Activated naive CD4-positive, alpha-beta T cell treated with anti-CD3 and anti-CD28 coated beads for 36 hours (primary cell): ENCODE data around the gene CUL5. TPM values are rescaled to one million over a fixed set of nuclear protein-coding genes. Genes with fewer than 3 reads are reported as not detected.

Experiments
- CTCF ChIA-PET: fragments of 350-600 bp; sonication (Branson Sonifier 250); formaldehyde crosslinking; loops from one replicate; lab custom pipeline; 2021; ENCODE audit warnings: antibody characterized with exemption; lab: Charles Lee
- DNase-seq: peaks from one replicate; pipeline ENCODE4 v3.0.0-alpha.2; 2020
- H3K27ac Mint-ChIP-seq: one replicate; pipeline ENCODE4 v1.8.0; 2021; ENCODE audit warnings: mild to moderate bottlenecking, mixed read lengths
- H3K27me3 Mint-ChIP-seq: one replicate; pipeline ENCODE4 v1.8.0; 2021; ENCODE audit warnings: low read depth, mixed read lengths
- H3K36me3 Mint-ChIP-seq: one replicate; pipeline ENCODE4 v1.8.0; 2021; ENCODE audit warnings: low read depth, mixed read lengths
- H3K4me1 Mint-ChIP-seq: one replicate; pipeline ENCODE4 v1.8.0; 2021; ENCODE audit warnings: low read depth, mixed read lengths
- H3K4me3 Mint-ChIP-seq: one replicate; pipeline ENCODE4 v1.8.0; 2021; ENCODE audit warnings: mild to moderate bottlenecking, moderate library complexity, mixed read lengths
- H3K9me3 Mint-ChIP-seq: one replicate; pipeline ENCODE4 v1.8.0; 2021; ENCODE audit warnings: mixed read lengths
- intact Hi-C: fragments of 100-400 bp; cut with micrococcal nuclease; formaldehyde crosslinking; loops from one replicate; pipeline ENCODE4 v1.15.1; 2023
- total RNA-seq, 2 experiments: library from RNA; stranded (reverse); gene quantifications; one replicate each; pipeline ENCODE4 v1.2.3, GENCODE V29; 2021

Gene CUL5
- total RNA-seq, result 10 to 100 TPM; 25.9 to 26.2 TPM

GRCh38 chr11:108008656-108009496, at the start of gene CUL5:
Gene CUL5 (plus strand): TSS chr11:108008898. CDS start chr11:108009349, 451 bp downstream.
- no peaks in the 10 kb centered on the region for H3K27me3 Mint-ChIP-seq
- peak within 1 kb of the TSS; percentile 93 for H3K4me3 Mint-ChIP-seq
- peak; percentile 92 for DNase-seq
- intact Hi-C loops, result loop anchor here (1.0 to 5.0 kb wide), 12 partner anchors 62 to 653 kb away; partner anchors contain the start of genes ACAT1, ALKBH8, ATM and C11orf65
- H3K36me3 Mint-ChIP-seq, result peaks cover 1% of the 10 kb centered on the region
- CTCF ChIA-PET, result interaction anchor here (0.6 to 1.9 kb wide), 24 partner anchors 9 to 657 kb away, joined by 3 to 12 read pairs (median 4); partner anchors contain the start of gene DDX10
- peak within 1 kb of the TSS; percentile 76 for H3K27ac Mint-ChIP-seq
- peaks cover 15% of the 10 kb centered on the region for H3K4me1 Mint-ChIP-seq
- no peaks in the 10 kb centered on the region for H3K9me3 Mint-ChIP-seq

GRCh38 chr11:107961480-107961879, 47.2 kb upstream of the CUL5 start:
- H3K36me3 Mint-ChIP-seq, result no peaks in the 10 kb centered on the region

GRCh38 chr11:107962181-107962580, 46.5 kb upstream of the CUL5 start:
- no peaks in the 10 kb centered on the region for H3K9me3 Mint-ChIP-seq
- H3K4me3 Mint-ChIP-seq, result no peak overlapping the region
- H3K27me3 Mint-ChIP-seq, result peaks cover 8% of the 10 kb centered on the region
- no peak overlapping the region for H3K27ac Mint-ChIP-seq
- CTCF ChIA-PET, result no interaction called here
- no peak for DNase-seq
- no peaks in the 10 kb centered on the region for H3K4me1 Mint-ChIP-seq
- intact Hi-C loops, result no loop called here
- no peaks in the 10 kb centered on the region for H3K36me3 Mint-ChIP-seq

More at GRCh38 chr11:107961480-107961879, 47.2 kb upstream of the CUL5 start:
- Mint-ChIP-seq H3K9me3 (no peaks in the 10 kb centered on the region), H3K27ac (no peak overlapping the region), H3K4me1 (no peaks in the 10 kb centered on the region), H3K4me3 (no peak overlapping the region), H3K27me3 (peaks cover 15% of the 10 kb centered on the region)
- CTCF ChIA-PET, result no interaction called here
- intact Hi-C loops, result no loop called here
- DNase-seq, result no peak

GRCh38 chr11:107963091-107963490, 45.6 kb upstream of the CUL5 start:
- CTCF ChIA-PET, result no interaction called here
- no peaks in the 10 kb centered on the region for H3K4me1 Mint-ChIP-seq

GRCh38 chr11:107969219-107969618, 39.5 kb upstream of the CUL5 start:
- CTCF ChIA-PET, result no interaction called here
- no peaks in the 10 kb centered on the region for H3K4me1 Mint-ChIP-seq

More at GRCh38 chr11:107963091-107963490, 45.6 kb upstream of the CUL5 start:
- H3K4me3 Mint-ChIP-seq, result no peak overlapping the region
- DNase-seq, result no peak
- H3K27me3 Mint-ChIP-seq, result peaks cover 5% of the 10 kb centered on the region
- no peaks in the 10 kb centered on the region for H3K36me3 Mint-ChIP-seq
- intact Hi-C loops, result no loop called here
- H3K27ac Mint-ChIP-seq, result no peak overlapping the region
- no peaks in the 10 kb centered on the region for H3K9me3 Mint-ChIP-seq

GRCh38 chr11:107970049-107970448, 38.6 kb upstream of the CUL5 start:
- Mint-ChIP-seq H3K27me3 (no peaks in the 10 kb centered on the region), H3K4me1 (no peaks in the 10 kb centered on the region), H3K27ac (no peak overlapping the region), H3K36me3 (no peaks in the 10 kb centered on the region), H3K9me3 (no peaks in the 10 kb centered on the region), H3K4me3 (no peak overlapping the region)
- intact Hi-C loops, result no loop called here
- DNase-seq, result no peak
- CTCF ChIA-PET, result interaction anchor here (0.5 to 1.3 kb wide), 2 partner anchors 29 to 39 kb away, joined by 3 to 4 read pairs; partner anchors contain the start of gene CUL5

More at GRCh38 chr11:107969219-107969618, 39.5 kb upstream of the CUL5 start:
- Mint-ChIP-seq H3K27me3 (no peaks in the 10 kb centered on the region), H3K4me3 (no peak overlapping the region), H3K27ac (no peak overlapping the region), H3K36me3 (no peaks in the 10 kb centered on the region), H3K9me3 (no peaks in the 10 kb centered on the region)
- intact Hi-C loops, result no loop called here
- no peak for DNase-seq

- Mint-ChIP-seq H3K36me3 (no peaks in the 10 kb centered on the region), H3K27me3 (no peaks in the 10 kb centered on the region), H3K9me3 (no peaks in the 10 kb centered on the region), H3K4me3 (no peak overlapping the region), H3K4me1 (no peaks in the 10 kb centered on the region), H3K27ac (no peak overlapping the region)
- intact Hi-C loops, result no loop called here
- CTCF ChIA-PET, result interaction anchor here (0.8 kb wide), 1 partner anchor 9 kb away, joined by 3 read pairs; no protein-coding TSS in a partner anchor
- no peak for DNase-seq
Measured at GRCh38 chr11:107973641-107974040, 35.1 kb upstream of the CUL5 start.

- H3K9me3 Mint-ChIP-seq, result no peaks in the 10 kb centered on the region
- intact Hi-C loops, result no loop called here
- no peaks in the 10 kb centered on the region for H3K4me1 Mint-ChIP-seq
- no peak overlapping the region for H3K27ac Mint-ChIP-seq
- CTCF ChIA-PET, result no interaction called here
- peaks cover 4% of the 10 kb centered on the region for H3K27me3 Mint-ChIP-seq
- DNase-seq, result no peak
- no peaks in the 10 kb centered on the region for H3K36me3 Mint-ChIP-seq
- no peak overlapping the region for H3K4me3 Mint-ChIP-seq
Measured at GRCh38 chr11:107988397-107989158, 20.1 kb upstream of the CUL5 start.

- CTCF ChIA-PET, result no interaction called here
- no peaks in the 10 kb centered on the region for H3K36me3 Mint-ChIP-seq
- no peak overlapping the region for H3K27ac Mint-ChIP-seq
- intact Hi-C loops, result no loop called here
- H3K4me3 Mint-ChIP-seq, result no peak overlapping the region
- H3K9me3 Mint-ChIP-seq, result no peaks in the 10 kb centered on the region
- peaks cover 7% of the 10 kb centered on the region for H3K27me3 Mint-ChIP-seq
- no peak for DNase-seq
- no peaks in the 10 kb centered on the region for H3K4me1 Mint-ChIP-seq
Measured at GRCh38 chr11:107991868-107992414, 16.8 kb upstream of the CUL5 start.

- CTCF ChIA-PET, result interaction anchor here (0.6 to 1.6 kb wide), 2 partner anchors 12 to 13 kb away, joined by 3 to 6 read pairs; partner anchors contain the start of gene CUL5
- Mint-ChIP-seq H3K4me3 (no peak overlapping the region), H3K27ac (no peak overlapping the region), H3K27me3 (peaks cover 6% of the 10 kb centered on the region), H3K36me3 (no peaks in the 10 kb centered on the region), H3K9me3 (no peaks in the 10 kb centered on the region), H3K4me1 (no peaks in the 10 kb centered on the region)
- intact Hi-C loops, result no loop called here
- no peak for DNase-seq
Measured at GRCh38 chr11:107996006-107996776, 12.5 kb upstream of the CUL5 start.

- no peaks in the 10 kb centered on the region for H3K36me3 Mint-ChIP-seq
- no peak overlapping the region for H3K27ac Mint-ChIP-seq
- no peaks in the 10 kb centered on the region for H3K4me1 Mint-ChIP-seq
- no peaks in the 10 kb centered on the region for H3K9me3 Mint-ChIP-seq
- peaks cover 3% of the 10 kb centered on the region for H3K27me3 Mint-ChIP-seq
- CTCF ChIA-PET, result interaction anchor here (1.5 kb wide), 1 partner anchor 28 kb away, joined by 4 read pairs; no protein-coding TSS in a partner anchor
- no peak for DNase-seq
- no peak overlapping the region for H3K4me3 Mint-ChIP-seq
- intact Hi-C loops, result loop anchor here (1.0 kb wide), 1 partner anchor 650 kb away; no protein-coding TSS in a partner anchor
Measured at GRCh38 chr11:107998761-107999160, 9.9 kb upstream of the CUL5 start.
